CD4-positive, alpha-beta T cell treated with Interleukin-4 for 1 hour (primary cell): ENCODE measurements around the gene PXMP2.

Experiments
- DNase-seq, 2 donors: peaks; one replicate each; pipeline ENCODE4 v3.0.0-alpha.2; 2020 to 2022

PXMP2 gene

GRCh38 chr12:132695431-132695830 lies 8.0 kb downstream of the PXMP2 start:
- no peak for DNase-seq

- DNase-seq, result no peak
These were observed 11.0 kb downstream of the PXMP2 start for GRCh38 chr12:132698341-132698740.

- no peak for DNase-seq
These were observed 12.9 kb downstream of the PXMP2 start for GRCh38 chr12:132700212-132700822.

DNA sequence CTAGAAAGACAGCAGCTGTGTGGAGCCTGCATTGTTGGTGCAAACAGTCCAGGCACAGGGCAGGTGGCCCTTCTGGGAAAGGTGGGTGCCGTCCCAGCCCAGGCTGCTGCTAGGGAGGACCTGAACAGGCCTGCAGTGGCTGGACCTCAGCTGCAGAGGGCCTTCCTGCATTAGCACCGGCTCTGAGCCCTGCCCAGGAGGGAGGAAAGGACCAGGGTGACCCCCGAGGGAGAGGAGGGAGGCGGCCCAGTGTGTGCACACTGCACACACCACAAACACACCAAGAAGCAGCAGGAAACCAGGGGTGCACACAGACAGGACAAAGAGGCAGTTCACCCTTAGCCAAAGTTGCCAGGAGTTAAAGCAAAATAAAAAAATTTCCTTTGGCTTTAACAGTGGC lies 15.3 kb downstream of the PXMP2 start:
- no peak for DNase-seq

- no peak for DNase-seq
These were observed 16.3 kb downstream of the PXMP2 start for GRCh38 chr12:132703641-132704040.

DNA sequence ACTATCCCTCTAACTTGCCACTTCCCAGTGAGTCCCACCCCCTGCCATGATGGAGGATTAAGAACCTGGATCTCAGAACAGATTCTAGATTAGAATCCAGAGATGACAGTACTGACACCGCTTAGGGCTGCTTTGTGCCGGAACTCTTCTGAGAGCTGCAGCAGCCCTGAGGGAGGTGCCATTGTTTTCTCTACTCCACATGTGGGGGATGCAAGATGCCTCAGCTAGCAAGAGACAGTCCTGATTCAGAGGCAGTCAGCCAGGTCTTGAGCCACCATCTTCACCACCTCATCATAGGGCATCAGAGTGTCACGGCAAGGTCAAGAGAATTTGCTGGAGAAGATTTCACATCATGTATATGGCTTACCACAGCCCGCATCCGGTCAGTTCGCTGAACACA lies 19.9 kb downstream of the PXMP2 start:
- DNase-seq, result no peak

GRCh38 chr12:132708150-132708549 lies 20.8 kb downstream of the PXMP2 start:
- no peak for DNase-seq

DNA sequence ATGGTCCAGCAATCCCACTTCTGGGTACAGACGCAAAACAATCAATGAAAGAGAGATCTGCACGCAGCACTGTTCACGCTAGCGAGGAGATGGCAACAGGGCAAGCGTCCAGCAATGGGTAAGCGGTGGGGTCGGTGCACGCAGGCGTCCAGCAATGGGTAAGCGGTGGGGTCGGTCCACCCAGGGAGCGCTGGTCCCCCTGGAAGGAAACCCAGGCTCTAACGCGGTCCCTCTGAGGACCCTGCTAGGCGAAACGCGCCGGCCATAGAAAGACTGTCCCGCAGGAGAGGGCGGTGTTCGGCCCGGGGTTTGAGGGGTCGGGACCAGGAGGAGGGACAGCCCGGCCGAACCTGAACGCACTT lies 22.6 kb downstream of the PXMP2 start:
- peak in 1 of 2 donors; percentile 8 for DNase-seq

- DNase-seq, result peak; percentile 95
These were observed 23.2 kb downstream of the PXMP2 start, which contains the start of gene PGAM5 for GRCh38 chr12:132710405-132711079. PGAM5 (plus strand) TSS chr12:132710842; CDS start chr12:132710877, 35 bp downstream.

- no peak for DNase-seq
These were observed 23.9 kb downstream of the PXMP2 start for GRCh38 chr12:132711080-132711843.

DNA sequence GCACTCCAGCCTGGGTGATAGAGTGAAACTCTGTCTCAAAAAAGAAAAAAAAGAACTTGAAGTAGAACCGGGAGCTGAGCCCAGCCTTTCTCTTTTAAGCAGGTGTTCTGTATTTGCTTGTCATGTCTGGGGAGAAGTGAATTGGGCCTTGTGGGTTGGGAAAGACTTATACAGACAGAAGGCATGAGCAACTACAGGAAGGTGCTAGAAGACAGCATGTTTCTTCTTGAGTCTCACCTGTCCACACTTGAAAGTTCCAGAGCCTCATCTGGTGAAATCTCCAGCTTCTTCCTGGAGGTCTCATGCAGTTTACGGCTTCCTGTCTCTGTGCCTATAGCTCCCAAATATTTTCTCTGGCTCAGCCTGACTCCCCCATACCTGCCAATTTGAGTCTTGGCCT lies 25.7 kb downstream of the PXMP2 start:
- DNase-seq, result no peak

GRCh38 chr12:132715874-132716273 lies 28.5 kb downstream of the PXMP2 start:
- DNase-seq, result no peak

- no peak for DNase-seq
These were observed 29.0 kb downstream of the PXMP2 start for GRCh38 chr12:132716356-132716755.

DNA sequence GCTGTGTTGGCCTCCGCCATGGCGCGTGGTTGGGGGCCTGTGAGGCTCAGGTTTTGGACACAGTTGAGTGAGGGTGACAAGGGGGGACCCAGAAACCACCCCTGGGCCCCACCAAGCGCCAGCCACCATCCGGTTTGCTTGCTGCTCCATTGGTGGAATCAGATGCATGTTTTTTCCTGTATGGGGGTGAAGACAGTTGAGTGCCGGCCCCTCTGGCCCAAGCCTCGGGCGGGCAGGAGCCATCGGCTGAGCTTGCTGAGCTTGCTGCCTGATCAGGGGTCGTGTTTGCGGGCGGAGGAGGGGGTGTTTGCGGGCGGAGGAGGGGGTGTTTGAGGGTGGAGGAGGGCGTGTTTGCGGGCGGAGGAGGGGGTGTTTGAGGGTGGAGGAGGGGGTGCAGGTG lies 29.6 kb downstream of the PXMP2 start:
- no peak for DNase-seq

DNA sequence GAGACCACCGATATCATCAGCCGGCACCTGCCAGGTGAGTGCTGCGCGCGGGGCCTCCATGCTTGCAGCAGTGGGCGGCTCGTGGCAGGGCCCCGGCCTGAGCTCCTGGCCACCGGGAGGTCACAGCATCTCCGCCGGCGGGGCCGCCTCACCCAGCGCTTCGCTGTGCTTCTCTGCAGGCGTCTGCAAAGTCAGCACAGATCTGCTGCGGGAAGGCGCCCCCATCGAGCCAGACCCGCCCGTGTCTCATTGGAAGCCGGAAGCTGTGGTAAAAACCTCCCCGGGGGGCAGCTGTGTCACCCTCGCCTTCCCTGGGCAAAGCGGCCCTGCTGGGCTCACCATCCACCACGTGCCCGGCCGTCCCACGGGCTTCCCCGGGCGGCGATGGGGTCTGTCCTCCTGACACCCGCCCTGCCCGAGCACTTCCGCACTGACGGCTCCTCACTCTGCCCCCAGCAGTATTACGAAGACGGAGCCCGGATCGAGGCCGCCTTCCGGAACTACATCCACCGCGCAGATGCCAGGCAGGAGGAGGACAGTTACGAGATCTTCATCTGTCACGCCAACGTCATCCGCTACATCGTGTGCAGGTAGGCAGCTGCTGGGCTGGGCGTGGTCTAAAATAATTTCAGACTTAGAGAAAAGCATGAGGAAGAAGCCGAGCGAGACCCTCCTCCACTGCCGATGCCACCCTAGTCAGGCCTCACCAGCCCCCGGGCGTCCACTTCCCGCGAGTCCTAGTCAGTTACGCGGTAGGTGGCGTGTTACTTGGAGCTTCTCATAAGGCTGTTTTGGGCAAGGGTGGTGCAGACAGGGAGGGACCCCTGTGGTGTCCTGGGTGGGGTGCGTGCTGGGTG lies 30.4 kb downstream of the PXMP2 start:
- no peak for DNase-seq

- no peak for DNase-seq
These were observed 31.3 kb downstream of the PXMP2 start for GRCh38 chr12:132718644-132719043.

GRCh38 chr12:132719141-132719953 lies 32.0 kb downstream of the PXMP2 start:
- DNase-seq, result no peak

- DNase-seq, result no peak
These were observed 32.6 kb downstream of the PXMP2 start for GRCh38 chr12:132719954-132720324.

DNA sequence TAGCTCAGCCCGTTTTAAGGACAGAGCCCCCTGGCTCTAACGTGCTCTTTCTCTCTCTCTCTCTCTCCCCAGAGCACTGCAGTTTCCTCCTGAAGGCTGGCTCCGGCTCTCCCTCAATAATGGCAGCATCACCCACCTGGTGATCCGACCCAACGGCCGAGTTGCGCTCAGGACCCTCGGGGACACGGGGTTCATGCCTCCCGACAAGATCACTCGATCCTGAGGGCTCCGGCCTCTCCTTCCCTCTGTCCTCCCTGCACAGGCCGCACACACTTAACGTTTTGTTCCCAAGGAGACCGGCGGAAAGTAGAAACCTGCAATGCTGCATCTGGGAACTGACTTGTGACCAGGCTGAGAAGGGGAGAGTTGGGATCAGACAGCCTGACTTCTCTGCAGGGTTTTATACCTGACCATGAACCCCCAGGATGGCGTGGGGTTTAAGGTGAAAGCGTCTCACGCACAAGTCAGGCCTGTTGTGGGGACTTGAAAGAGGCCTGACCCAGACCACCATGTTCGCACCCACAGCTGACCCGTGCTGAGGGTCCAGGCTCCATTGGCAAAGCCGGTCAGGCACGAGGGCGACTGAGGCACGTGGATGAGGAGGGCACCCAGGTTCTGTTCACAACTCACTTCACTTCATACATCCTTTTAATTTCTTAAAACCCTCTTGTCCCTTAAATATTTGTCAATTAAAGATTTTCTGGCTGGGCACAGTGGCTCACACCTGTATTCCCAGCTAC lies 33.4 kb downstream of the PXMP2 start:
- no peak for DNase-seq

DNA sequence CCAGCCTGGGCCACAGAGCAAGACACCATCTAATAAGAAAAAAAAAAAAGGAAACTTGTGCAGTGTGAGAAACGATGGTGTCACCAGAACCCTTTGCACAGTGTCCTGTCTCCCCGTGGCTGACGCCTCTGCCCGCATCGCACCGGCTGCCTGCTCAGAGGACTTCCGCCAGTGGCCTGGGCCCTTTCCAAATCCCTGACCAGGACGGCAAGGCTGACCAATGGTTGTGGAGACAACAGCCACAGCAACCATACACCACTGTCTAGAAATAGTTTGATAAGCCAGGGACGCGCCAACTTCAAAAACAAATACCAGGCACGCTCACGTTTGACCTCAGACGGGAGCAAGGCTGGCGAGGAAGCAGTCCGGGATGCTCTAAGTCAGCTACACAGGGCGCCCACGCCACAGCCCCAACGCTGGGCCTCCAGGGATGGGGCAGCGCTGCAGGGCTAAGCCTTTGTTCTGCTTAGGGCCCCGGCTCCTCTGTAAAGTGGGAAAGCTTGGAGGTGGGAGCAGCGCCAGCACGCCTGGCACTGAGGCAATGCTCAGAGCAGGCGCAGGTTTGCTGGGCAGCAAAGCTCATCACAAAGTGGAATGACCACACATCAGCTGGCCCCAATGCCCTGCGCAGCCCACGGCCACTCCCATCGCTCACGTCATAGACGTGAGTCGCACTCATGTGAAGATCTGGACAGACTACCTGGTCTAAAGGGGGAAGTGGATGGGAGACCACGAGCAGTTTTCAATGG lies 35.8 kb downstream of the PXMP2 start:
- no peak for DNase-seq

GRCh38 chr12:132723764-132724140 lies 36.4 kb downstream of the PXMP2 start:
- no peak for DNase-seq
